NB4 (cell line): ENCODE measurements around the gene FRS2.

Source experiments
- POLR2A ChIP-seq: IDR thresholded peaks from 2 replicates; pipeline ENCODE4 v1.6.1; 2011; ENCODE audit warnings: mild to moderate bottlenecking; ENCODE audit not compliant: insufficient read length; ENCODE audit errors: extremely low read depth
- TF ChIP-seq, protein P1 (sequence below): IDR thresholded peaks from one replicate; pipeline ENCODE4 v1.5.1; 2012; ENCODE audit warnings: low read depth, low read length
- TF ChIP-seq, protein P2 (sequence below): IDR thresholded peaks from 2 replicates; pipeline ENCODE4 v1.6.1; 2011; ENCODE audit warnings: low read depth, low read length

DNA sequence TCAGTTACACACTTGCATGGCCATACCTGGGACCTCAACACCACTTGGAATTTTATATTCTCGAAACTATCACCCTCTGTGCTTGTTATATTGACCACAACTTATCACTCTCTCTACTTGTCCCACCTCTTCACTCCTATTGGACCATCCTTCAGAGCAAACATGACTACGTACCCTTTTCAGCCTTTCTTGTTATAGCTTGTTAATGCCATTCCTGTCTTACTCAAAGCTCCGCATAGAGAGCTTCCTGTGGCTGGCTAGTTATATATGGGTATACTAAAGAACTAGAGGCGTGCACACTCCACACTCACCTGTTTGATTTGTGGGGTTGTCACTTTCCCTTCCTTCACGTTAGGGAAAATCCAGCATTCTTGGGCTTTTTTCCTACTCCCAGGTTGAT, 26.3 kb upstream of the FRS2 start:
- TF ChIP-seq, protein P1, sequence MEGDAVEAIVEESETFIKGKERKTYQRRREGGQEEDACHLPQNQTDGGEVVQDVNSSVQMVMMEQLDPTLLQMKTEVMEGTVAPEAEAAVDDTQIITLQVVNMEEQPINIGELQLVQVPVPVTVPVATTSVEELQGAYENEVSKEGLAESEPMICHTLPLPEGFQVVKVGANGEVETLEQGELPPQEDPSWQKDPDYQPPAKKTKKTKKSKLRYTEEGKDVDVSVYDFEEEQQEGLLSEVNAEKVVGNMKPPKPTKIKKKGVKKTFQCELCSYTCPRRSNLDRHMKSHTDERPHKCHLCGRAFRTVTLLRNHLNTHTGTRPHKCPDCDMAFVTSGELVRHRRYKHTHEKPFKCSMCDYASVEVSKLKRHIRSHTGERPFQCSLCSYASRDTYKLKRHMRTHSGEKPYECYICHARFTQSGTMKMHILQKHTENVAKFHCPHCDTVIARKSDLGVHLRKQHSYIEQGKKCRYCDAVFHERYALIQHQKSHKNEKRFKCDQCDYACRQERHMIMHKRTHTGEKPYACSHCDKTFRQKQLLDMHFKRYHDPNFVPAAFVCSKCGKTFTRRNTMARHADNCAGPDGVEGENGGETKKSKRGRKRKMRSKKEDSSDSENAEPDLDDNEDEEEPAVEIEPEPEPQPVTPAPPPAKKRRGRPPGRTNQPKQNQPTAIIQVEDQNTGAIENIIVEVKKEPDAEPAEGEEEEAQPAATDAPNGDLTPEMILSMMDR, result no peak
- no peak for TF ChIP-seq POLR2A
- TF ChIP-seq, protein P2, sequence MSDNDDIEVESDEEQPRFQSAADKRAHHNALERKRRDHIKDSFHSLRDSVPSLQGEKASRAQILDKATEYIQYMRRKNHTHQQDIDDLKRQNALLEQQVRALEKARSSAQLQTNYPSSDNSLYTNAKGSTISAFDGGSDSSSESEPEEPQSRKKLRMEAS, result no peak
